ENCODE data around the gene STAG1.

GRCh38 chr3:136457793-136458192 is 294.4 kb downstream of the STAG1 start:
- TF ChIP-seq, protein P1, sequence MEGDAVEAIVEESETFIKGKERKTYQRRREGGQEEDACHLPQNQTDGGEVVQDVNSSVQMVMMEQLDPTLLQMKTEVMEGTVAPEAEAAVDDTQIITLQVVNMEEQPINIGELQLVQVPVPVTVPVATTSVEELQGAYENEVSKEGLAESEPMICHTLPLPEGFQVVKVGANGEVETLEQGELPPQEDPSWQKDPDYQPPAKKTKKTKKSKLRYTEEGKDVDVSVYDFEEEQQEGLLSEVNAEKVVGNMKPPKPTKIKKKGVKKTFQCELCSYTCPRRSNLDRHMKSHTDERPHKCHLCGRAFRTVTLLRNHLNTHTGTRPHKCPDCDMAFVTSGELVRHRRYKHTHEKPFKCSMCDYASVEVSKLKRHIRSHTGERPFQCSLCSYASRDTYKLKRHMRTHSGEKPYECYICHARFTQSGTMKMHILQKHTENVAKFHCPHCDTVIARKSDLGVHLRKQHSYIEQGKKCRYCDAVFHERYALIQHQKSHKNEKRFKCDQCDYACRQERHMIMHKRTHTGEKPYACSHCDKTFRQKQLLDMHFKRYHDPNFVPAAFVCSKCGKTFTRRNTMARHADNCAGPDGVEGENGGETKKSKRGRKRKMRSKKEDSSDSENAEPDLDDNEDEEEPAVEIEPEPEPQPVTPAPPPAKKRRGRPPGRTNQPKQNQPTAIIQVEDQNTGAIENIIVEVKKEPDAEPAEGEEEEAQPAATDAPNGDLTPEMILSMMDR (IDR thresholded peaks at IDR 0.05): no peak
- no peak for TF ChIP-seq POLR2A (IDR thresholded peaks at IDR 0.05)
